ENCODE results near the gene TBL1XR1. TPM values are rescaled to one million over a fixed set of nuclear protein-coding genes. Genes with fewer than 3 reads are reported as not detected.
A peak's percentile ranks its signal among the peaks of the same experiment; 100 is the strongest.
"Not testable (repeated sequence)": the region's sequence is repeated elsewhere in the genome, so short reads cannot be mapped to it uniquely, and the experiment has no call there.

Gene TBL1XR1
- total RNA-seq, 1 donor from 2014 or later, result 141 TPM

- DNase-seq (ENCODE audit: low read depth in 2 of 2), result no peak
These were observed 11.5 kb upstream of the TBL1XR1 start for GRCh38 chr3:177208781-177209180.

GRCh38 chr3:177208223-177208622 is 10.9 kb upstream of the TBL1XR1 start:
- DNase-seq (ENCODE audit: low read depth in 2 of 2), result no peak

GRCh38 chr3:177206936-177207335 is 9.7 kb upstream of the TBL1XR1 start:
- DNase-seq (ENCODE audit: low read depth in 2 of 2), result no peak

- no peak for DNase-seq (ENCODE audit: low read depth in 2 of 2)
These were observed 6.6 kb upstream of the TBL1XR1 start for GRCh38 chr3:177203689-177204395.

- not testable (repeated sequence) for DNase-seq (ENCODE audit: low read depth in 2 of 2)
These were observed 5.7 kb upstream of the TBL1XR1 start for GRCh38 chr3:177203016-177203415.

GRCh38 chr3:177201700-177202397 is 4.6 kb upstream of the TBL1XR1 start:
- DNase-seq (ENCODE audit: low read depth in 2 of 2), result no peak

GRCh38 chr3:177199206-177199760 is 2.0 kb upstream of the TBL1XR1 start:
- DNase-seq (ENCODE audit: low read depth in 2 of 2), result no peak

- DNase-seq (ENCODE audit: low read depth in 2 of 2), result no peak
These were observed 612 bp upstream of the TBL1XR1 start for GRCh38 chr3:177197727-177198460.

GRCh38 chr3:177196456-177197040 is 734 bp downstream of the TBL1XR1 start:
- peak in 1 of 2 donors; percentile 41 for DNase-seq (ENCODE audit: low read depth in 2 of 2)

GRCh38 chr3:177196008-177196455 is 1.2 kb downstream of the TBL1XR1 start:
- DNase-seq (ENCODE audit: low read depth in 2 of 2), result peak in 1 of 2 donors; percentile 38

GRCh38 chr3:177195242-177195991 is 1.9 kb downstream of the TBL1XR1 start:
- peak in 1 of 2 donors; percentile 47 for DNase-seq (ENCODE audit: low read depth in 2 of 2)

GRCh38 chr3:177194299-177194698 is 3.0 kb downstream of the TBL1XR1 start:
- no peak for DNase-seq (ENCODE audit: low read depth in 2 of 2)

- DNase-seq (ENCODE audit: low read depth in 2 of 2), result no peak
These were observed 3.5 kb downstream of the TBL1XR1 start for GRCh38 chr3:177193688-177194268.

GRCh38 chr3:177193275-177193674 is 4.0 kb downstream of the TBL1XR1 start:
- not testable (repeated sequence) for DNase-seq (ENCODE audit: low read depth in 2 of 2)

GRCh38 chr3:177190756-177191681 is 6.3 kb downstream of the TBL1XR1 start:
- peak in 1 of 2 donors; percentile 27 for DNase-seq (ENCODE audit: low read depth in 2 of 2)

GRCh38 chr3:177190184-177190583 is 7.1 kb downstream of the TBL1XR1 start:
- DNase-seq (ENCODE audit: low read depth in 2 of 2), result not testable (repeated sequence)

- not testable (repeated sequence) for DNase-seq (ENCODE audit: low read depth in 2 of 2)
These were observed 9.0 kb downstream of the TBL1XR1 start for GRCh38 chr3:177188325-177188724.

- DNase-seq (ENCODE audit: low read depth in 2 of 2), result no peak
These were observed 11.0 kb downstream of the TBL1XR1 start for GRCh38 chr3:177186306-177186705.

- DNase-seq (ENCODE audit: low read depth in 2 of 2), result no peak
These were observed 12.2 kb downstream of the TBL1XR1 start for GRCh38 chr3:177185035-177185574.

Measured in dermis microvascular lymphatic vessel endothelial cell (primary cell).